GM19240 (cell line): ENCODE results near the gene CENPO.

ENCODE experiments used
- DNase-seq: peaks from one replicate; pipeline ENCODE4 v3.0.0; 2011; ENCODE audit warnings: low spot score; ENCODE audit not compliant: insufficient read length

CENPO gene

DNA sequence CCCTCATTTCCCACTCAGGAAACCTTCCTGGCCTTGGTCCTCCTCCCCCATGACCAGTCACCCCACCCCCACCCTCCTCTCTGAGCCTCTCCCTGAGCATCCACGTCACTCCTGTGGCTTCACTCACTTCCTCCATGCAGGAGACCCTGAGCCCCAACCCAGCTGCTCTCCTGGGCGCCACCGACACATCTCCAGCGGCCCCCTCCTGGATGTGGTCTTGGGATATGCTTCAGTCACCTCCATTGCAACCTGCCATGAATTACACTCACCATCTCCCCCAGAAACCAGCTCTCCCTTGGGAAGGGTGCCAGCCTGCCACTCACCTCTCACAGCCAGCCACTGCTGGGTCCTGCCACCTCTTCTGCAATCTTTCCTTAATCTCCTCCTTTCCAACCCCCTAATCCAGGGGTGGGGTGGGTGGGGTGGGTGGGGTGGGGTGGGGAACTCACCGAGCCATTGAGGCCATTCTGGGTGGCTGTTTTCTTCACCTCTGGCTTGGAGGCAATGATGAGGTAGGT lies 44.8 kb downstream of the CENPO start:
- DNase-seq: no peak

DNA sequence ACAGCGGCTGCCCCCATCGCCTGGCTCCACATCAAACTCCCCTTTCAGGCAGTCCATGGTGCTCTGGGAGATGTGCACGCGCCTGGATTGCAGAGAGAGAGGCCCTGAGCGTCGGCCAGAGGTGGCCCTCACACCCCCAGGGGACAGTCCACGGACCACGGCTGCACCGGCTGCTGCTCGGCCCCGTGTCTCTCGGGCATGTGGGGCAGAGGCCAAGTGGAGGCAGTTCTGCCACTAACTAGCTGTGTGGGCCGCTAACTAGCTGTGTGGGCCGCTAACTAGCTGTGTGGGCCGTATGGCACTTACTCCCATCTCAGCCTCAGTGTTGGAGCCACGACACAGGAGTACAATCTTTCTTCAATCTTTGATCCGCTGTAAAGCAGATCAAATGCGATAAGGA lies 45.3 kb downstream of the CENPO start:
- DNase-seq: no peak

DNA sequence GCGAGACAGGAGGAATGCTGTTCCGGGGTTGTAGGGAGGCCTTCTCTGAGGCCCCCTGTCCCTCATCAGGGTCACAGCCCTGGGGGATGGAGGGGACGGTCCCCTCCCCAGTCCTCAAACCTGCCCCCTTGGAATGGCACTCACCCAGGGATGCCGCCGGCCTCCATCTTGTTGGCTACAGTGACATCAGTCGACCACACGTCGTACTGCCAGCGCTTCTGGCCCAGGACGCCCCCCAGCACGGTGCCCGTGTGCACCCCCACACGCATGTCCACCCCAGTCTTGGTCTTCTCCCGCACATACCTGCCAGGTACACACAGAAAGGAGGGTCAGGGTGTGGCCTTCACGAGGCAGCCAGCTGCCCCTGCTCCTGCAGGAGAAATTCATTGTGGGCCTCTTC lies 46.5 kb downstream of the CENPO start:
- no peak for DNase-seq

DNA sequence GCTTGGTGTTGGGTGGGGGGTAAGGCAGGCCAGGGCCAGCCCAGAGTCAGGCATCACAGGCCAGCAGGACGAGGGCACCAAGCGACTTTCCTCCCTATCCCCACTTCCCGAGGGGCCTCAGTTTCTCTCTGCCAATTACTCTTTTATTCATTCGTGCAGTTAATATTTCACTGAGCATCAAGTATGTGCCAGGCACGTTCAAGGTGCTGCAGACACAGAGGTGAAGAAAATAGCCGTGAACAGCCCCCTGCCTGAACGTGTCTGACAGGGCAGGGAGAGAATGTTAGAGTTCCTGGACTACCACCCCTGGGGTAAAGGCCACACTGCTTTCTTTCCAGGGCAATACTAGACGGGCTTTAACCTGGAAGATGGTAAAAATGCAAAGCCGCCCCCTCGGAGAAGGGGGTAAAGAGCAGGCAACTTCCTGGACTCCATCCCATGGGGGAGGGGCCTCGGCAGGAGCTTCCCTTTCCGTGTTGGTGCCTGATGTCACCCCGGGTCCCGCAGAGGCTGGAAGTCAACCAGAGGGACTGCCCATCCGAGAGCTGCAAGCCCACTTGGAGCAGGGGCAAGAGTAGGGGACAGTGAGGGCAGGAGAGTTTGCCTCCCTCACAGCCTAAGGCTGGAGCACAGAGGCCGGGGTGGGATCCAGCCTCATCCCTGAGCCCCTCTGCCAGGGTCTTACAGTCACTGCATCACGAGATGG lies 47.1 kb downstream of the CENPO start:
- DNase-seq: no peak

DNA sequence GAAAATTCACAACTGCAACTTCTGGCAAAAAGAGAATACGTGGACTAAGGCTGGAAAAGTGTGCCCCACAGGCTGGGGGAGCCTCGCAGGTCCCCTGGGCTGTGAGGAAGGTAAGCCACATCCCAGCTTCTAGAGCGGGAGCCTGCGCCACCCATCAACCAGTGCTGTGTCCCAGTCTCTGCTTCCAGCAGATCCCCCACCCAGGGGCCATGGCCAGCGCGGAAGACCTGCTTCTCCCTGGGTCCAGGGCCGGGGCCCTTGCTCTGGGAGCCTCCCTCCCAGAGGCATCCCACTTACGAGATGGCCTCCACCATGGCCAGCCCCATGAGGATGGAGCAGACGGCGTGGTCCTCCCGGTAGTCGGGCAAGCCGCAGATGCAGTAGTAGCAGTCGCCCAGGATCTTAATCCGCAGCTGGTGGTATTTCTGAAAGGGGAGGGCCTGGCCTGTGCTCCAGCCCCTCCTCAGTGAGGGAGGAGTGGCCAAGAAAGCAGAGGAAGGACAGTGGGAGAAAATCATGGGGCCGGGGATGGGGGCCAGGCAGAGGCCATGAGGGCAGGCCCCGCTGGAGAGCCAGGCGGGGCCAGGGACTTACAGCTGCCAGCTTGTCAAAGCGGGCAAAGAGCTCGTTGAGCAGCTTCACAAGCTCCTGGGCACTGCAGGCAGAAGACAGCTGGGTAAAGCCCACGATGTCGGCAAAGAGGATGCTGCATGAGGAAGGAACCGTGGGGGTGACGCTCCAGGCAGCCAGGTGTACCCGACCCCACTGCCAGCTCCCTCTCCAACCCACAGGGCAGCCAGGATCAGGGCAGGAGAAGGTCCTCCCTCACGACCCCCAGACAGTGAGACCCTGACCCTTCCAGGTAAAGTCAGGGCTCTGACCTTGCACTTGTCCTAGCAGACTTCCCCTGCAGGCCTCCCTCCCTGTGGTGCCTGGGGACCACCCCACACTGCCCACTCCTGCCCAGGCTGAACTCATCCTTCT lies 48.0 kb downstream of the CENPO start:
- DNase-seq: no peak

DNA sequence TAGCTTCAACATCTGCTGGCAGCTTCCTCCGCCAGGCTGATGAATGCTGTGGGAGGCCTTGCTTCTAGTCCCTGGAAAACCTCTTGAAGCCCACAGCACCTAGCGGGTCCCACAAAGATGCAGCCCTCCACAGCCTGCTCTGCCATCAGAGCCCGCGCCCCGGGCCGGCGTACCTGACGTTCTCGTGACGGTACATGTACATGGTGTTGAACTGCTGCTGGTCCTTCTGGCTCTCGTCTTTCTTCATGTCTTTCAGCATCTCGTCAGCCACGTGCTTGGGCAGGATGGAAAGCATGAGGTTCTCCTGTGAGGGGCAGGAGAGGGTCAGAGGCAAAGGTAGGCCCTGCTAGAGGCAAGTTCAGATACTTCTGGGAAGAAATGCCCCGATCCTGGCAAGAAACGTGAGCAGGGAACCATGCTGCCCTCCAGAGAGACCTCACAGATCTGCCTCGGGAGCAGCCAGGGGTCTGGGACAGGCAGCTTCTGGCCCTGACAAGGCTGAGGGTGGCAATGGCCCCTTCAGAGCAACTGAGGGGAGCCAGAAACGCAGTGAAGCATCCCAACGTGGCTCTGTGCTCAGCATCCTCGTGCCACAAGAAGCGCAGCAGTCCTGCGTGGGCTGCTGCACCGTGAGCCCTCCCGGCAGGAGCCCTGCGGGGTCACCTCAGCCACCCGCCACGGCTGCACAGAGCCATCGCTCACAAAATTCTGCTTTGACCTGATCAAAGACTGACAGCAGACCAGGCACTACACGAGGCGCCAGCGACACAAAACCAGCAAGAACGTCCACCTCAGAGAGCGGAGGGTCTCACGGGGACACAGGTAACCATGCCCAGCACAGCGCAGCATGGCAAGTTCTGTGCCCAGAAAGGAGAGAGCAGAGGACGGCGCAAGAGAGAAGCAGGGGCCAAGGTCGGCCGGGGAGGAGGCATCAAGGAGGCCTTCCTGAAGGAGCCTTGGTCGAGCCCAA lies 49.1 kb downstream of the CENPO start:
- no peak for DNase-seq

DNA sequence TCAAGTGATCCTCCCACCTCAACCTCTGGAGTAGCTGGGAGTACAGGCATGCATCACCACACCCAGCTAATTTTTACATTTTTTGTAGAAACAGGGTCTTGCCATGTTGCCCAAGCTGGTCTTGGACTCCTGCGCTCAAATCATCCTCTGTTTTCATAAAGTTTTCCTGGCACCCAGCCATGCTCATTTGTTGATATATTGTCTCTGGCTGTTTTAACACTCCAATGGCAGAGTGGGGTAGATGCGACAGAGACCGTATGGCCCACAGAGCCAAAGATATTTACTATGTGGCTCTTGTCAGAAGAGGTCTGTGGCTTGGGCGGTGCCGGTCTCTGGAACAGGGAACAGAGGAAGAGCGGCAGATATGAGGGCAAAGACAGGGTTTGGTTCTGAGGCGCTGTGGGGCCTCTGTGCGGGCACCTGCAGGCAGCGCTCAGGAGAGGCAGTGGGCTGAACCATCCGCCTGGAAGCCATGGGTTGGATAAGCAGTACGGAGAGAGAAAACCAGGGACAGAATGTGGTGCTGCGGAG lies 50.2 kb downstream of the CENPO start:
- no peak for DNase-seq

DNA sequence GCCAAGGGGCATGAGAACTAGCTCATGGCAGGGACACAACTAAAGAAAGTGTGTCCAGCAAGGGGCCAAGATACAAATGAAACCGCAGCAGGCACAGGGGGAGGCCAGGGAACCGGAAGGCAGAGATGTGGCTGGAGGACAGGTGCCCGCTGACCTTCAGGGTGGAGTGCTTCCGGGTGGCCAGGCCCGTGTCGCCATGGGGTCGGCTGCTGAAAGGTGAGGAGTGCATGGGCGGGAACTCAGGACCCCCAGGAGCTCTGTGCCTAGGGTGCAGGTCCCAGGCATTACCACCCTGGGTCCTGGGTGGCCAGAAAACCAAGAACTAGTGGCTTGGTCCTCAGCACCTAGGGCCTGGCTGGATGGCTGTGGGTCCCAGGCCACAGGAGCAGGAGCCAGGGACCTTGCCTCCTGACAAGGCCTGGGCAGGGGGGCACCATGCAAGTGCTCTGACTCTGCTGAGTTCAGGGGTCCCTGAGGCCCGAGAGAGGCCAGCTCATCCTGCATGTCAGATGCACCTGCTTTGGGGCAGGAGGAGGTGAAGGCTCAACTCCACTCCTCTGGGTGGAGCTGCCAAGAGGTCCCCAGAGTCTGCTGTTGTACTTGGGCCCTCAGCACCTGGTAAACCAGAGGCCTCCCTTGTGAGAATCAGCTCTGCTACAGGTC lies 50.9 kb downstream of the CENPO start:
- no peak for DNase-seq

DNA sequence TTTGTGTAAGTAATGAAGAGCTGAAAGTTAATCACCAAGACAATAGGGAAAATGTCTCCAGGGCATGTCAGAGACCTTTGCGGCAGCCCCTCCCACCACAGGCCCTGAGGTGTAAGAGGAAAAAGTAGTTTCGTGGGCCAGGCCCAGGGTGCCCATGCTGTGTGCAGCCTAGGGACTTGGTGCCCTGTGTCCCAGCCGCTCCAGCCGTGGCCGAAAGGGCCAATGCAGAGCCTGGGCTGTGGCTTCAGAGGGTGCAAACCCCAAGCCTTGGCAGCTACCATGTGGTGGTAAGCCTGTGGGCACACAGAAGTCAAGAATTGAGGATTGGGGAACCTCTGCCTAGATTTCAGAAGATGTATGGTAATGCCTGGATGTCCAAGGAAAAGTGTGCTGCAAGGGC lies 52.5 kb downstream of the CENPO start:
- no peak for DNase-seq

DNA sequence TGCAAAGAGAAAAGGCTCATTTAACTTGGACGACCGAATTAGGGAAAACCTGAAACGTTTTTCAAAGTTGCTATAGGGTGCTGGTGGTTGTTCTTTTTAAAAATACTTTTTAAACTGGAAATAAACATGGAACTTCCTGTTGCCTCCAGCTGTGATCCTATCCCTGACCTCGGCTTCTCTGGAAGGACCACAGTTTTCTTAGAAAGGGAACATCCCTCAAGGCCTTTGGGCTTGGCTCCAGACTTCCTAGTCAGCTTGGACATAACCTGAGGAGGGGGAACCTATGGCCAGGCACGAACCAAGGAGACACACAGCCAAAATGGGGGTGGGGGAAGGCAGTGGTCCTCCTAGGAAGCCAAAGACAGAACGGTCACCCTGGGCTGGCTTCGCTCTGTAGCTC lies 57.7 kb downstream of the CENPO start:
- no peak for DNase-seq

DNA sequence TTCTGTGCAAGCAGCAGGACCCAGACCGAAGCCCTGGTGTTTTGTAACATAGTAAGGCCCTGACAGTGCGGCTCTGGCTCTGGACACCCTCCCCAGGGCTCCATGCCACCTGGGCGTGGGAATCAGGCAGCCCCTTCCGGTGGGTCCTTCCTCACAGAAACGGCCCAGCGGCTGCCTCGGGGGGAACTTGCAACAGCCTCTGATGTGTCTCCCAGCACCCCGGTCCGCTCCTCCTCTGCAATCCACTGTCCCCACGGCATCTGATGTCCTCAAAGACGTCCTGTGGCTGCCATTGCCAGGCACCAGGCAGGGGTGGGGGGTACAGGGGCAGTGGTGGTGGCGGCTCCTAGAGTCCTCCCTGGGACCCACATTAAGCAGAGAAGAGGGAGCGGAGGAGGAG lies 58.8 kb downstream of the CENPO start:
- DNase-seq: no peak

DNA sequence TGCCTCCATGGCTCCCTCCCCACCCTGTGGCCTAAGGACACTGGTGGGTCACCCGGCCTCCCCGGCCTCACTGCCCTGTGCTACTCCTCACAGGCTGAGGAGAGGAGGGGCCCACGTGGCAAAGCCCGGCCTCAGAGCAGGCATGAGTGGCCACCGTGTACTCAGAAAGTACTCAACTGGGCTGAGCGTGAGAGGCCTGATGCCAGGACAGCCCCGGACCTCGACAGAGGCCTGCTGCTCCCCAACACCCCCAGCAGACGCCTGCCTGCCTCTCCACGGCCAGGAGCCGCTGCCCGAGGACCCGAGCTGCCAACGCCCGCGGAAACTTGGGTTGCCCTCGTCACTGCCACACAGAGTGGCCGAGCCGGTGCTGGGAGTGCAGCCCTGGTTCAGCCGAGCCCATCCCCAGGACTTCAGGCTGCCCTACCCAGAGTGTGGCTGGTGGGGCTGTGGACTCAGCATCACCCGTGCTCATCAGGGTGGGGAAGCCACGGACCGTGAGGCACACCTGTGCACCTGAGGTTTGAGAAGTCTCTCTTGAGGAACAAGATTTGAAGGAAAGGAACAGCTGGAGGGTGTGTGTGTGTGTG lies 59.3 kb downstream of the CENPO start:
- no peak for DNase-seq

DNA sequence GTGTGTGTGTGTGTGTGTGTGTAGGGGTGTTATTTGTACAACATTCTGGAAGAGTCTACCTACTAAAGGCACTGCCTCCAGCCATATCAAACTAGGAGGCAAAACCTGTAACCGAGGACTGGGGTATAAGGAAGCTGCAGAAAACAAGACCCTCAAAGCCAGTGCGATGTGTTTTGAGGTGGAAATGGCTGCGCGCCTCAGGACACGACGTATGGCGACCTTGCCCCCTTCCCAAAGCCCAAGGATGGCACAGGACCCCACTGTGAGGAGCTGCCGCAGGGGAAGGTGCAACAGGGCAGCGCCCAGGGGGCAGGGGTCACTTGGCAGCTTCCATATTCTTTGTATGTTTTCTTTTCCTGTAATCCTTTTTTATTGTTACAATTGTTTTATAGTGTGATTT lies 59.8 kb downstream of the CENPO start:
- DNase-seq: no peak

DNA sequence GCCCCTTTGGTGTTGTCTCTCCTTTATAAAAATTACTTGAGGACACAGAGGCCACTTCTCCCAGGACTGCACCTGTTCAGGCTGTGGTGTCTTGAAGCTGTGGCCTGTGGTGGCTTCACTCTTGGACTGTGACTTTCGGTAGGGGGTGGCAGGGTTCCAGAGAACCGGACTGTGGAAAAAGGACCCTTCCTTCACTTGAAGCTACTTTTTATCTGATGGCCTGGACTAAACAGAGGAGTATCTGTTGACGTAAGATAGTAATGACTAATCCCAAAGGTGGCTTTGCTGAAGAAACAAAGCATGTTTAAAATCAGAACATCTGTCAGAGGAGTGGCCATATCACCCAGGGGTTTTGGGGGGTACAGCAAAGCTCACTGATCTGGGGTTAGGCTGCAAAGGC lies 60.8 kb downstream of the CENPO start:
- DNase-seq: no peak

DNA sequence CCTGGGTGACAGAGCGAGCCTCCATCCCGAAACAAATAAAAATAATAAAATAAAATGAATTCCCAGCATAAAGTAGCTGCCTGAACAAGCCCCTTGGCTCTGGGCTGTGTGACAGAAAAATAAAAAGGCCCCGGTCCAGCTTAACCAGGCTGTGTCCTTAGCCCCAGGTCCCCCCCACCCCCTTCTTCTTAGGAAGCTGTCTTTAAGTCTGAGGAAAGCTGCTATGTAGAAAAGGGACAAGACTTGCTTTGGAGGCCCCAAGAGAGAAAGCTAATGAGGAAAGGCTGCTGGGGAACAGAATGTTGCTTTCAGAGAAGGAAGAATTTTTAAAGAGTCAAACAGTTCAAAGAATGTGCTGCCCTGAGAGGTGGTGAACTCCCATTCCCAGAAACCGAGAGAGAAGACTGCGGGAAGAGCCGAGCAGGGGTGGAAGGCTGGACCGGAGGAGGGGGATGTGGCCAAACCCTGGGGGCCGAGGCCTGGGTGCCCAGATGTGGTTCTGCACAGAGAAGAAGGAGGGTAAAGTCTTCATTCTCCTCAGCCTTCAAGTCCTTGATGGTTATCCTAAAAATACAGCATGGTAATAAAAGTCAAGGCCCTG lies 61.9 kb downstream of the CENPO start:
- no peak for DNase-seq

DNA sequence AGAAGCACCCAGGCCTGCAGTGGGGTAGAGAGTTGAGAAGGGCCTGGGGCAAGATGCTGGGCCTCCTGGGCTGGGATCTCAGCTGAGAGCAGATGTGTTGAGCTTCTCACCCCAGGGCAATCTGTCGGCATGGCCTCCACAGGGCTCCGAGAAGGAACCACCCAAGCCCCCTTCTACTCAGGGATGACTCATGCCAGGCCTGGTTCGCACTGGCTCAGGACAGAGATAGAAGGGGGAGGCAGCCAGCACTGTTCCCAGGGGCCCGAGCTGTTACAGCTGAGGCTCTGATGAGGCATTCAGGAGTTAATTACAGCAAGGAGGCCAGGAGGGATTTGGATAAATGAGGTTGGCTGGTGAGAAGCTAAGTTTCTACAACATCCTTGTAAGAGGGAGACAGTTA lies 62.5 kb downstream of the CENPO start:
- DNase-seq: no peak

DNA sequence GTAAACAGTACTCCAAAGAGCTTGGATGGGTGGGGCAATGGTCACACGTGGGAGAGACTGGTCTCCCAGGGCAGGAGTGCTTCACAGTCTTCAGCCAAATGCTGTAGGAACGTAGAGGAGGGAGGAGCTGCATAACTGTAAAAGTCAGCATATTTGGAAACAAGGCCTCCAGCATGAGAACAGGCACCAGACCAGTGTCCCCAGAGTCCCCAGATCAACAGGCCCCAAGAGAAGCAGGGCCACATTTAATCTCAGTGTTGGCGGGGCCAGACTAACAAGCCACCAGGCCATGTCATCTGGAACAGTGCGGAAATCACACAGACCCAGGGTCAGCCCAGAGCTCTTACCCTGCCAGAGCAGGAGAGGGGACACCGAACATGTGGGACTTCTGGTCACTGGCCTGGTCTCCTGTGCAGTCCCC lies 63.6 kb downstream of the CENPO start:
- DNase-seq: no peak

DNA sequence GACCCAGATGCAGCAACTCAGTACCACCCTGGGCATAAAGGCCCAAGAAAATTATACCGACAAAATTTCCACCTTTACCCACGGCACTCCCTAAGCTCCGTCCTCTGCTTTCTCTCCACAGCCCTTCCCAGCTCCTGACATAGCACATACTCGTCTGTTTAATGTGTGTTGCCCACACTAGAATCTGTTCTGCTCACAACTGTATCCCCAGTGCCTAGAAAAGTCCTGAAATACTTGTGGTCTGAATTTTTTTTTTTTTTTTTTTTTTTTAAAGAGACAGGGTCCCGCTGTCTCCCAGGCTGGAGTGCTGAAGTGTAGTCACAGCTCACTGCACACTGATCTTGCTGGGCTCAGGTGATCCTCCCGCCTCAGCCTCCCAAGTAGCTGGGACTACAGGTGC lies 64.5 kb downstream of the CENPO start:
- DNase-seq: no peak

DNA sequence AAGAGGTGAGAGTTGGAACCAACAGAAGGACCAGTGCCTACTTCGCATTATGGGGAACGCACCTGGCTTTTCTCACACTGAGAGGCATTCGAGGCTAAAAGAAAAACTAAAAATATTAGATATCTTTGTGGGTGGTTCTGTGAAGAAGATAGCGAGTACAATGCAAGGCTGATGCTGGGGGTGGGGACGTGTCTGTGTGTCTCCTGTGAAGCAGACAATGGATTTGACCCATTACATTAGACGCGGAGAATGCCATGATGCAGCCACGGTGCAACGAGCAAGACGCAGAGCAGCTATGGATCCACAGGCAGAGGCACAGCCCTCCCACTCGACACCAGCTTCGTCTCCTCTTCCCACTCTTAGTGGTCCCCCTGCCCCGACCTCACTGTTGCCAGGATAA lies 65.8 kb downstream of the CENPO start:
- no peak for DNase-seq
